Astrocyte (in vitro differentiated cells and primary cell): ENCODE measurements around the gene VDR. TPM values are rescaled to one million over a fixed set of nuclear protein-coding genes. Genes with fewer than 3 reads are reported as not detected.
"Not testable (repeated sequence)": the region's sequence is repeated elsewhere in the genome, so short reads cannot be mapped to it uniquely, and the experiment has no call there.

Source experiments
- DNase-seq: peaks from one replicate; pipeline ENCODE4 v3.0.0-alpha.2; 2010; ENCODE audit warnings: low read depth
- FAIRE-seq: peaks from 2 replicates; lab custom pipeline; 2011; peaks lifted over from hg19 to GRCh38; lab: Jason Lieb, UNC
- H2AFZ ChIP-seq: 2 replicates; pipeline ENCODE4 v1.6.0; 2012; ENCODE audit warnings: low read depth, low read length, inconsistent platforms
- H3K27ac ChIP-seq: 2 replicates; pipeline ENCODE4 v1.5.1; 2011; ENCODE audit warnings: low read depth, low read length, inconsistent platforms
- H3K27me3 ChIP-seq: 2 replicates; pipeline ENCODE4 v1.6.0; 2011; ENCODE audit warnings: low read length, inconsistent platforms; ENCODE audit not compliant: insufficient read depth
- H3K36me3 ChIP-seq: 2 replicates; pipeline ENCODE4 v1.5.1; 2011; ENCODE audit warnings: low read length, inconsistent platforms; ENCODE audit not compliant: insufficient read depth
- H3K4me1 ChIP-seq: 2 replicates; pipeline ENCODE4 v1.5.1; 2011; ENCODE audit warnings: low read length, inconsistent platforms; ENCODE audit not compliant: insufficient read depth
- H3K4me2 ChIP-seq: 2 replicates; pipeline ENCODE4 v1.6.0; 2012; ENCODE audit warnings: low read length, inconsistent platforms
- H3K4me3 ChIP-seq: 2 replicates; pipeline ENCODE4 v1.5.1; 2011; ENCODE audit warnings: low read depth, mild to moderate bottlenecking, low read length, inconsistent platforms; ENCODE audit not compliant: insufficient read depth
- H3K79me2 ChIP-seq: 2 replicates; pipeline ENCODE4 v1.6.0; 2012; ENCODE audit warnings: mild to moderate bottlenecking, low read length, inconsistent platforms; ENCODE audit not compliant: insufficient read depth
- H3K9ac ChIP-seq: 2 replicates; pipeline ENCODE4 v1.6.0; 2012; ENCODE audit warnings: mild to moderate bottlenecking, low read length, inconsistent platforms
- H3K9me3 ChIP-seq: 2 replicates; pipeline ENCODE4 v1.5.1; 2012; ENCODE audit warnings: low read depth, mild to moderate bottlenecking, low read length, inconsistent platforms; ENCODE audit not compliant: insufficient read depth
- H4K20me1 ChIP-seq: 2 replicates; pipeline ENCODE4 v1.6.0; 2012; ENCODE audit warnings: low read length, inconsistent platforms; ENCODE audit not compliant: insufficient read depth
- H3K27ac Mint-ChIP-seq: one replicate; pipeline ENCODE4 v1.8.0; 2021; ENCODE audit warnings: mild to moderate bottlenecking, mixed read lengths; ENCODE audit not compliant: unreplicated experiment
- H3K27me3 Mint-ChIP-seq: one replicate; pipeline ENCODE4 v1.8.0; 2021; ENCODE audit warnings: low read depth, mixed read lengths; ENCODE audit not compliant: unreplicated experiment
- H3K36me3 Mint-ChIP-seq: one replicate; pipeline ENCODE4 v1.8.0; 2021; ENCODE audit warnings: low read depth, mixed read lengths; ENCODE audit not compliant: unreplicated experiment
- H3K4me1 Mint-ChIP-seq: one replicate; pipeline ENCODE4 v1.8.0; 2021; ENCODE audit warnings: low read depth, mixed read lengths; ENCODE audit not compliant: unreplicated experiment
- H3K4me3 Mint-ChIP-seq: one replicate; pipeline ENCODE4 v1.8.0; 2021; ENCODE audit warnings: mild to moderate bottlenecking, moderate library complexity, mixed read lengths; ENCODE audit not compliant: unreplicated experiment
- H3K9me3 Mint-ChIP-seq: one replicate; pipeline ENCODE4 v1.8.0; 2021; ENCODE audit warnings: mild to moderate bottlenecking, mixed read lengths; ENCODE audit not compliant: unreplicated experiment
- EZH2 ChIP-seq: IDR thresholded peaks from 2 replicates; pipeline ENCODE4 v1.6.1; 2012; ENCODE audit warnings: mild to moderate bottlenecking, low read length, inconsistent platforms; ENCODE audit not compliant: insufficient read depth
- total RNA-seq: library from RNA; stranded (reverse); gene quantifications from 2 replicates; pipeline ENCODE4 v1.2.1, GENCODE V29; 2021
- TF ChIP-seq, protein P1 (sequence below): IDR thresholded peaks from 2 replicates; pipeline ENCODE4 v1.5.1; 2011; ENCODE audit warnings: low read depth, mild to moderate bottlenecking, inconsistent platforms, low read length, moderate library complexity; ENCODE audit not compliant: insufficient read depth

Gene VDR
- total RNA-seq, 1 donor from 2014 or later: 6.6 TPM

DNA sequence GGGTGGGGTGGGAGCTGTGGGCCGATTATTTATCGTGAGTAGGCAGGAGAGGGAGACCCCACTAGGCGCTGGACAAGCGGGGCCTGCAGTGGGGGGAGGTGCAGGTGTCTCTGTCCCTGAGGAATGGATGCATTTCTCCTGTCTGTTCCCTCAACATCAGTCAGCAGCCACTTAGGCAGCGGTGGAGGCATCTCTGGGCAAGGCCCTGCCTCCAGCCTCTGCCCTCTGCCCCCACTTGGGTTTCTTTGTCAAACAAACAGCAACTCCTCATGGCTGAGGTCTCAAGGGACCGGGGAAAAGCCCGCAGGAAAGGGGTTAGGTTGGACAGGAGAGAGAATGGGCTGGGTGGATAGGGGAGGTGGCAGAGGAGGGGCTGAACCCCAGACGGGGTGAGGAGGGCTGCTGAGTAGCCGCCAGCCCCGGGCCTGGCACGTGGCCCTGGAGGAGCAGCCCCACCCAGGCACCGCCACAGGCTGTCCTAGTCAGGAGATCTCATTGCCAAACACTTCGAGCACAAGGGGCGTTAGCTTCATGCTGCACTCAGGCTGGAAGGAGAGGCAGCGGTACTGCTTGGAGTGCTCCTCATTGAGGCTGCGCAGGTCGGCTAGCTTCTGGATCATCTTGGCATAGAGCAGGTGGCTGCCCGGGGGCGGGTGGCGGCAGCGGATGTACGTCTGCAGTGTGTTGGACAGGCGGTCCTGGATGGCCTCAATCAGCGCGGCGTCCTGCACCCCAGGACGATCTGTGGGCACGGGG lies 60.4 kb downstream of the VDR start:
- Histone ChIP-seq H3K27me3 (peaks cover 3% of the 10 kb centered on the region), H3K4me1 (peaks cover 9% of the 10 kb centered on the region), H2AFZ (no peak overlapping the region), H3K9ac (no peak overlapping the region), H3K79me2 (no peaks in the 10 kb centered on the region), H3K4me2 (no peak overlapping the region), H3K27ac (no peak overlapping the region), H3K36me3 (no peaks in the 10 kb centered on the region), H4K20me1 (no peaks in the 10 kb centered on the region), H3K9me3 (no peaks in the 10 kb centered on the region), H3K4me3 (no peak overlapping the region)
- Mint-ChIP-seq H3K9me3 (peaks cover 3% of the 10 kb centered on the region), H3K4me3 (no peak overlapping the region), H3K4me1 (peaks cover 17% of the 10 kb centered on the region), H3K27me3 (peaks cover 38% of the 10 kb centered on the region), H3K27ac (no peak overlapping the region), H3K36me3 (peaks cover 24% of the 10 kb centered on the region)
- DNase-seq: no peak
- no peak for FAIRE-seq
- TF ChIP-seq, protein P1, sequence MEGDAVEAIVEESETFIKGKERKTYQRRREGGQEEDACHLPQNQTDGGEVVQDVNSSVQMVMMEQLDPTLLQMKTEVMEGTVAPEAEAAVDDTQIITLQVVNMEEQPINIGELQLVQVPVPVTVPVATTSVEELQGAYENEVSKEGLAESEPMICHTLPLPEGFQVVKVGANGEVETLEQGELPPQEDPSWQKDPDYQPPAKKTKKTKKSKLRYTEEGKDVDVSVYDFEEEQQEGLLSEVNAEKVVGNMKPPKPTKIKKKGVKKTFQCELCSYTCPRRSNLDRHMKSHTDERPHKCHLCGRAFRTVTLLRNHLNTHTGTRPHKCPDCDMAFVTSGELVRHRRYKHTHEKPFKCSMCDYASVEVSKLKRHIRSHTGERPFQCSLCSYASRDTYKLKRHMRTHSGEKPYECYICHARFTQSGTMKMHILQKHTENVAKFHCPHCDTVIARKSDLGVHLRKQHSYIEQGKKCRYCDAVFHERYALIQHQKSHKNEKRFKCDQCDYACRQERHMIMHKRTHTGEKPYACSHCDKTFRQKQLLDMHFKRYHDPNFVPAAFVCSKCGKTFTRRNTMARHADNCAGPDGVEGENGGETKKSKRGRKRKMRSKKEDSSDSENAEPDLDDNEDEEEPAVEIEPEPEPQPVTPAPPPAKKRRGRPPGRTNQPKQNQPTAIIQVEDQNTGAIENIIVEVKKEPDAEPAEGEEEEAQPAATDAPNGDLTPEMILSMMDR: no peak

DNA sequence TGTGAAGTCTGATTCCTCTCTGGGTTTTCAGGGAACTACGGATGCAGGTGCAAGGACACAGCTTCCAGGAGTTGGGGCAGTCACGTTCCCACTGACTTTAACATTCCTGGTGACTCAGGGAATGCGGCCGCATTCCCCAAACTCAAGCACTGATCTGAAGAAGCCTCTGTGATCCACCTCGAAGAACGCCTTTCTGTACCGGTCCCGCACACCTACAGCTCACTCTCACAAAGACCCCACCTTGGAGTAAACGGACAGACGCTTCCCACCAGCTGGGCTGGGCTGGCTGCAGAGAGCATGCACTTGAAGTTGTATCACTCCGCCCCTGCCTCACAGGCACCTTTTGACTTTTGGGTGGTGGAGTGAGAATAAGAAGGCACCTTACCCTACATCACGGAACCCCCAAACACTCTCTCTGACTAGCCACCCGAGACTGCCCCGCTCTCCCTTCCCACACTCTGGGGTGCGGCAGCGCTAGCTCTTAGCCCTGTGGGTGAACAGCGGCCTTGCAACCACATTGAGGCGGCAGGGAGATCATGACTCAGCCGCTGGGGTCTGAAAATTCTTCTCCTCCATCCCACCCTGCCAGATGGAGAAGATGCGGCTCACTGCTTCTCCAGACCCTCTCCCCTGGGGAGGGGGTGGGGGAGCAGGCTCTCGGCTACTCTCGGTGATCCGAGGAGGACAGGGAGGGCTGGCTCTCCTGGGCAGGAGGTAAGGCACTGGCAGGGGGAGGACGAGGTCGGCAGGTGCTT lies 61.4 kb downstream of the VDR start:
- Mint-ChIP-seq H3K4me1 (peaks cover 20% of the 10 kb centered on the region), H3K27ac (peak overlapping the region; percentile 0), H3K27me3 (peaks cover 43% of the 10 kb centered on the region), H3K9me3 (peaks cover 3% of the 10 kb centered on the region), H3K4me3 (no peak overlapping the region), H3K36me3 (peaks cover 24% of the 10 kb centered on the region)
- H3K36me3 ChIP-seq: no peaks in the 10 kb centered on the region
- H3K4me2 ChIP-seq: no peak overlapping the region
- DNase-seq: no peak
- FAIRE-seq: no peak
- H3K9ac ChIP-seq: no peak overlapping the region
- no peak overlapping the region for H3K4me3 ChIP-seq
- H3K4me1 ChIP-seq: peaks cover 9% of the 10 kb centered on the region
- TF ChIP-seq, protein P1: no peak
- no peak for TF ChIP-seq EZH2
- no peaks in the 10 kb centered on the region for H4K20me1 ChIP-seq
- H3K79me2 ChIP-seq: no peaks in the 10 kb centered on the region
- H3K27me3 ChIP-seq: peaks cover 3% of the 10 kb centered on the region
- H2AFZ ChIP-seq: no peak overlapping the region
- no peak overlapping the region for H3K27ac ChIP-seq
- no peaks in the 10 kb centered on the region for H3K9me3 ChIP-seq

DNA sequence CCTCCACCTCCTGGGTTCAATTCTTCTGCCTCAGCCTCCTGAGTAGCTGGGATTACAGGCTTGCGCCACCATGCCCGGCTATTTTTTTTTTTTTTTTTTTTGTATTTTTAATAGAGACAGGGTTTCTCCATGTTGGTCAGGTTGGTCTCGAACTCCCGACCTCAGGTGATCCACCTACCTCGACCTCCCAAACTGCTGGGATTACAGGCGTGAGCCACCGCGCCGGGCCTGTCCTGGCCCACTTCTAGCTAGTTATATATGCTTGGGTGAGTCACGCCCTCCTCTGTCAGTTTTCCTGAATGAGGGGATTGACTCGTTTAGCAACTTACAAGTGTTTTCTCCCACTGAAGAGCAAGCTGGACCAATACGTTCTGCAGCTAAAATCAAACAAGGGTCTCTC lies 62.3 kb downstream of the VDR start:
- peaks cover 20% of the 10 kb centered on the region for H3K4me1 Mint-ChIP-seq
- DNase-seq, H3K9ac ChIP-seq, H3K4me3 ChIP-seq, H3K27me3 ChIP-seq, H3K9me3 Mint-ChIP-seq, H3K4me1 ChIP-seq, H3K4me2 ChIP-seq, H3K27ac Mint-ChIP-seq, H3K27ac ChIP-seq, H4K20me1 ChIP-seq, H3K36me3 ChIP-seq, H3K9me3 ChIP-seq, FAIRE-seq, H3K4me3 Mint-ChIP-seq, H2AFZ ChIP-seq, H3K79me2 ChIP-seq: not testable (repeated sequence)
- H3K27me3 Mint-ChIP-seq: peaks cover 43% of the 10 kb centered on the region
- peaks cover 24% of the 10 kb centered on the region for H3K36me3 Mint-ChIP-seq
